HUES48 (cell line): ENCODE data around the gene KLF7.
A peak's percentile ranks its signal among the peaks of the same experiment; 100 is the strongest.

Source experiments
- H3K27ac ChIP-seq: one replicate; pipeline ENCODE4 v1.7.0; 2013; ENCODE audit warnings: low read depth, low read length, inconsistent platforms
- H3K27me3 ChIP-seq: 2 replicates; pipeline ENCODE4 v1.6.1; 2013; ENCODE audit warnings: mild to moderate bottlenecking, low read length; ENCODE audit not compliant: control insufficient read depth, insufficient read depth
- H3K36me3 ChIP-seq: 2 replicates; pipeline ENCODE4 v1.6.1; 2013; ENCODE audit warnings: low read length; ENCODE audit not compliant: control insufficient read depth, insufficient read depth
- H3K4me1 ChIP-seq: 2 replicates; pipeline ENCODE4 v1.6.1; 2013; ENCODE audit warnings: mild to moderate bottlenecking, low read length; ENCODE audit not compliant: control insufficient read depth, insufficient read depth
- H3K4me3 ChIP-seq: 2 replicates; pipeline ENCODE4 v1.5.1; 2013; ENCODE audit warnings: mild to moderate bottlenecking, low read depth, low read length
- H3K9ac ChIP-seq: 2 replicates; pipeline ENCODE4 v1.6.1; 2013; ENCODE audit warnings: mild to moderate bottlenecking, low read depth, low read length, moderate library complexity
- H3K9me3 ChIP-seq: 2 replicates; pipeline ENCODE4 v1.6.1; 2013; ENCODE audit warnings: low read length; ENCODE audit not compliant: control insufficient read depth, insufficient read depth

The KLF7 gene

GRCh38 chr2:207148020-207148419 lies 17.7 kb downstream of the KLF7 start:
- H3K4me1 ChIP-seq = peaks cover 60% of the 10 kb centered on the region
- no peaks in the 10 kb centered on the region for H3K27me3 ChIP-seq
- H3K4me3 ChIP-seq = no peak overlapping the region
- H3K36me3 ChIP-seq = peaks cover 13% of the 10 kb centered on the region; the same call in 1 of the 2 replicates
- H3K27ac ChIP-seq = peak overlapping the region; percentile 3
- no peak overlapping the region for H3K9ac ChIP-seq
- no peaks in the 10 kb centered on the region for H3K9me3 ChIP-seq

DNA sequence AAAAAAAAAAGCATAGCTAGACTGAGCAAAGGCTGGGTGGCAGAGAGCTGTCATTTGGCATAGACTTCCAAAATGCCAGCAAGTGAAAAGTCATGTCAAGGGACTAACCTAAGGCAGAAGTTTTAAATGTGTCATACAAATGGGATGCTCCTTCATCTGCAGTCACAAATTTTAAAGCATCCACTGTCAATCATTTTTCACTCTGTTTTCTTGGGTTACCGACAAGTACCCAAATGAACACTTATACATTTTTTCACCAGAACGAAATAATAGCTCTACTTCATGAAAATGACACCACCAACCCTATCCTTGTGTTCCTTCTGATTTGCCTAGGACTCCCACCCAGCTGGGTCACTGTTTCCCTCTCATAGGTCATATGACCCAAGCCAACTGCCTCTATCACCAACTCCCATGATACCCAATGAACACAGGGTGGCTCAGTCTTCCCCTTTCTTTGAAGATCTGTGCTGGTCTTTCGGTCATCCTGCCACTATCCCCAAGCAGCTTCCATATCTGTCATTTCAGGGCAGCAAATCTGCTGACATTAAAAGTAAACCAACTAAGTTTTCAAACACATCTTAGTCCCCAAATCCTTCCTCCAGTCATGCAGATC lies 21.5 kb downstream of the KLF7 start:
- H3K36me3 ChIP-seq = peaks cover 13% of the 10 kb centered on the region; the same call in 1 of the 2 replicates
- no peak overlapping the region for H3K4me3 ChIP-seq
- H3K4me1 ChIP-seq = peaks cover 52% of the 10 kb centered on the region
- no peak overlapping the region for H3K9ac ChIP-seq
- H3K9me3 ChIP-seq = no peaks in the 10 kb centered on the region
- H3K27ac ChIP-seq = no peak overlapping the region
- no peaks in the 10 kb centered on the region for H3K27me3 ChIP-seq

GRCh38 chr2:207143215-207144172 lies 22.3 kb downstream of the KLF7 start:
- Histone ChIP-seq H3K36me3 (peaks cover 13% of the 10 kb centered on the region; the same call in 1 of the 2 replicates), H3K9me3 (no peaks in the 10 kb centered on the region), H3K4me1 (peaks cover 50% of the 10 kb centered on the region), H3K4me3 (no peak overlapping the region), H3K27me3 (no peaks in the 10 kb centered on the region), H3K9ac (no peak overlapping the region), H3K27ac (peak overlapping the region; percentile 61)

DNA sequence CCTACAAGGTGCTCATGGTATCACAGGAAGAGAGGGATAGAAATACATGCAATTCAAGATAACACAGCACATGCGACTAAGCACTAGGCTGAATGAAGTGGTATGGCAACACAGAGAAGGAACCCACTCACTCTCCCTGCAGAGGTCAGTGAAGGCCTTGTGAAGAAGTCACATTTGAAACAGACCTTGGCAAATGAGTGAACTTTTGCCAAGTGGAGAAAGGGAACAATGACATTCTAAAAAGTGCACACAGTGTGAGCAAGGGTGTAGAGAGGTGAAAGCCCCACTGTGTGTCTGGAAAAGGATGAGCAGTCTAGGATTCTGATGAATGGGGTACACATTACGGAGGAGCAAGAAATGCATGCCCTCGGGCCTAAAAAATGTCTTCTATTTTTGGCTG lies 23.3 kb downstream of the KLF7 start:
- Histone ChIP-seq H3K27me3 (no peaks in the 10 kb centered on the region), H3K27ac (no peak overlapping the region), H3K36me3 (peaks cover 13% of the 10 kb centered on the region; the same call in 1 of the 2 replicates), H3K4me1 (peaks cover 59% of the 10 kb centered on the region), H3K9me3 (no peaks in the 10 kb centered on the region), H3K4me3 (no peak overlapping the region), H3K9ac (no peak overlapping the region)

GRCh38 chr2:207141386-207141785 lies 24.4 kb downstream of the KLF7 start:
- peaks cover 12% of the 10 kb centered on the region; the same call in 1 of the 2 replicates for H3K36me3 ChIP-seq
- peaks cover 70% of the 10 kb centered on the region for H3K4me1 ChIP-seq
- no peak overlapping the region for H3K27ac ChIP-seq
- no peak overlapping the region for H3K9ac ChIP-seq
- no peak overlapping the region for H3K4me3 ChIP-seq
- no peaks in the 10 kb centered on the region for H3K9me3 ChIP-seq
- no peaks in the 10 kb centered on the region for H3K27me3 ChIP-seq

- Histone ChIP-seq H3K4me1 (peaks cover 81% of the 10 kb centered on the region), H3K36me3 (0 out of 2 replicates have a peak, but pooled peaks cover under 1% of the 10 kb centered on the region), H3K27ac (peak overlapping the region; percentile 7), H3K9ac (no peak overlapping the region), H3K9me3 (no peaks in the 10 kb centered on the region), H3K4me3 (no peak overlapping the region), H3K27me3 (no peaks in the 10 kb centered on the region)
Measured at GRCh38 chr2:207140265-207140664, 25.5 kb downstream of the KLF7 start.

DNA sequence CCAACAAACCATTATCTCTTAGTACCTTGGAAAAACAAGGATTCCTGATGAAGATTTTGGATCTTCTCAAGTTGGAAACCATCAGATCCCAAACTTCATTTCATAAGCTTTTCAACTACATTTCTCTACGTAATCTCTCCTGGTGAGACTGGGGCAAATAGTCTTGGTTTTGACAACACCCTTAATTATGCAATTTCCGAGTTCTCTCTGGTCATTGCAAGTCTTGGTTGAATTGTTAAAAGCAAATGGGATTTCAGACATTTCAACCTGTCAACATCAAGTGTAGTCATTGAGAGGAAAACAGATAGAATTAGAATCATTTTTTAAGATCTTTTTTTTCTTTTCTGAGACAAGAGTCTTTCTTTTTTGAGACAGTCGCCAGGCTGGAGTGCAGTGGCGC lies 26.2 kb downstream of the KLF7 start:
- Histone ChIP-seq H3K4me1 (peaks cover 86% of the 10 kb centered on the region), H3K9ac (no peak overlapping the region), H3K27ac (no peak overlapping the region), H3K36me3 (no peaks in the 10 kb centered on the region), H3K4me3 (no peak overlapping the region), H3K27me3 (no peaks in the 10 kb centered on the region), H3K9me3 (no peaks in the 10 kb centered on the region)

- Histone ChIP-seq H3K36me3 (no peaks in the 10 kb centered on the region), H3K4me3 (no peak overlapping the region), H3K4me1 (peaks cover 87% of the 10 kb centered on the region), H3K27me3 (no peaks in the 10 kb centered on the region), H3K9me3 (no peaks in the 10 kb centered on the region), H3K9ac (no peak overlapping the region), H3K27ac (no peak overlapping the region)
Measured at GRCh38 chr2:207138627-207139297, 27.0 kb downstream of the KLF7 start.

DNA sequence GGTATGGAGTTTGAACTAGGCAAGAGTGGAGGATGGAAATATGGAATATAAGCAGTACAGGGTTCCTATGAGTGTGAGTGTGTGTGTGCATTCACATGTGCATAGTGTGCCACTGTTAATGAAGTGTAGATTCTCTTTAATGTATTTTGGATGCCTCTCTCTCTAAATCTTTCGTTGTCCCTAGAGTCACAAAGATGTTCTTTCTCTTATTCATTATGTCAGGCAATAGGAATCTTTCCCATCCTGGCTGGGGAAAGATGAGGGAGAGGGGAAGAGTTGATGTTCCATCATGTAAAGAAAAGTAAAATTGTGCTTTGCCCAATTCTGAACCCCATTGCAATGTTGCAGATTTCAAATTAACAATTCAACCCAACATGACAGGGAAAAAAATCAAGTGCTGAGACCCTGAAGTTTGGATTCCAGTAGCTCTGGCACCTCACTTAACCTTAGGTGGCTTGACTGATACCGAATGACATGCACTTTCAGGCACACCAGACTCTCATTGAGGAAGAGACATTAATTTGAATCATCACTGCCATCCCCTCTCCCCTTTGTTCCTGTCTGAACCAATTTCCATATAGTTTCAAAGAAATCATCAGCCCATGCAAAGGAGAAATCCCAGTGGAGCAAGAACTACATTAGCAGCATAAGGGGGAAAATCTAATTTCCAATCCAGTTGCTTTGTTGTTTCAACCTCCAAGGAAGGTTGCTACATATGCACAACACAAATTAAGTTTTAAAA lies 28.0 kb downstream of the KLF7 start:
- H3K9ac ChIP-seq = no peak overlapping the region
- H3K9me3 ChIP-seq = no peaks in the 10 kb centered on the region
- H3K4me3 ChIP-seq = no peak overlapping the region
- peaks cover 87% of the 10 kb centered on the region for H3K4me1 ChIP-seq
- H3K36me3 ChIP-seq = no peaks in the 10 kb centered on the region
- no peaks in the 10 kb centered on the region for H3K27me3 ChIP-seq
- H3K27ac ChIP-seq = no peak overlapping the region

GRCh38 chr2:207136874-207137273 lies 28.9 kb downstream of the KLF7 start:
- no peaks in the 10 kb centered on the region for H3K9me3 ChIP-seq
- no peak overlapping the region for H3K9ac ChIP-seq
- no peaks in the 10 kb centered on the region for H3K36me3 ChIP-seq
- H3K27me3 ChIP-seq = no peaks in the 10 kb centered on the region
- peaks cover 87% of the 10 kb centered on the region for H3K4me1 ChIP-seq
- H3K4me3 ChIP-seq = no peak overlapping the region
- no peak overlapping the region for H3K27ac ChIP-seq
